Colonic mucosa (tissue), 4 donors: Measurements from ENCODE around the gene SHPK. TPM values are rescaled to one million over a fixed set of nuclear protein-coding genes. Genes with fewer than 3 reads are reported as not detected.

Experiments
- DNase-seq: peaks from one replicate; pipeline ENCODE4 v3.0.0-alpha.2; 2020
- H3K27ac ChIP-seq: fragments of 200-600 bp; one replicate; pipeline ENCODE4 v1.8.0; 2021
- H3K27me3 ChIP-seq: fragments of 200-600 bp; one replicate; pipeline ENCODE4 v1.8.0; 2021
- H3K36me3 ChIP-seq: fragments of 200-600 bp; one replicate; pipeline ENCODE4 v1.8.0; 2021
- H3K4me1 ChIP-seq: fragments of 200-600 bp; one replicate; pipeline ENCODE4 v1.8.0; 2021; ENCODE audit warnings: mild to moderate bottlenecking
- H3K4me3 ChIP-seq: fragments of 200-600 bp; one replicate; pipeline ENCODE4 v1.8.0; 2021
- H3K9ac ChIP-seq, 2 donors: one replicate each; pipeline ENCODE4 v1.7.0; 2013; ENCODE audit warnings: control low read depth in 2 of 2, low read depth in 2 of 2, low read length in 2 of 2
- H3K9me3 ChIP-seq: fragments of 200-600 bp; one replicate; pipeline ENCODE4 v1.8.0; 2021
- CTCF ChIP-seq: fragments of 200-600 bp; IDR thresholded peaks from one replicate; pipeline ENCODE4 v1.8.0; 2022; ENCODE audit warnings: antibody characterized with exemption, mild to moderate bottlenecking
- intact Hi-C: fragments of 100-400 bp; cut with DNase I; formaldehyde crosslinking; loops from one replicate; pipeline ENCODE4 v1.14.1; 2022
- total RNA-seq, 2 donors: library from RNA; stranded (reverse); fragmentation: NEBNext Ultra II Directional in 1 of 2; extraction: Animal tissue kit (Norgen Biotek cat#: 25700) in 1 of 2; gene quantifications; one replicate each; pipeline ENCODE4 v1.2.1, GENCODE V29; 2021
- donor health status: healthy.
- donor health status: DM: no; HTN: no; CAD: no.
- donor health status: DM: no; HTN: no; CAD: no.

SHPK gene
- total RNA-seq, 2 donors from 2014 or later: 21.5 to 23.5 TPM

- no peaks in the 10 kb centered on the region for H3K27me3 ChIP-seq
- H3K4me1 ChIP-seq: no peaks in the 10 kb centered on the region
- no peaks in the 10 kb centered on the region for H3K36me3 ChIP-seq
- H3K9me3 ChIP-seq: no peaks in the 10 kb centered on the region
- no peak for TF ChIP-seq CTCF
- H3K9ac ChIP-seq: no peak overlapping the region
- no peak overlapping the region for H3K4me3 ChIP-seq
- intact Hi-C loops: no loop called here
- DNase-seq: no peak
- H3K27ac ChIP-seq: no peak overlapping the region
Observed at GRCh38 chr17:3632287-3632686, 3.8 kb downstream of the SHPK start.

GRCh38 chr17:3630781-3631180 lies 5.3 kb downstream of the SHPK start:
- Histone ChIP-seq H3K27ac (no peak overlapping the region), H3K36me3 (no peaks in the 10 kb centered on the region), H3K4me3 (no peak overlapping the region), H3K9ac (no peak overlapping the region), H3K4me1 (no peaks in the 10 kb centered on the region), H3K27me3 (no peaks in the 10 kb centered on the region), H3K9me3 (no peaks in the 10 kb centered on the region)
- no peak for DNase-seq
- no peak for TF ChIP-seq CTCF
- intact Hi-C loops: no loop called here

GRCh38 chr17:3627769-3628167 lies 8.3 kb downstream of the SHPK start:
- H3K4me1 ChIP-seq: no peaks in the 10 kb centered on the region
- no peaks in the 10 kb centered on the region for H3K27me3 ChIP-seq
- no peak overlapping the region for H3K9ac ChIP-seq
- intact Hi-C loops: no loop called here
- DNase-seq: no peak
- no peak overlapping the region for H3K4me3 ChIP-seq
- H3K36me3 ChIP-seq: peaks cover 6% of the 10 kb centered on the region
- H3K9me3 ChIP-seq: no peaks in the 10 kb centered on the region
- no peak for TF ChIP-seq CTCF
- no peak overlapping the region for H3K27ac ChIP-seq

GRCh38 chr17:3626831-3627768 lies 8.9 kb downstream of the SHPK start:
- intact Hi-C loops: no loop called here
- H3K4me1 ChIP-seq: no peaks in the 10 kb centered on the region
- no peak overlapping the region for H3K4me3 ChIP-seq
- TF ChIP-seq CTCF: no peak
- H3K9me3 ChIP-seq: no peaks in the 10 kb centered on the region
- no peak overlapping the region for H3K9ac ChIP-seq
- H3K27me3 ChIP-seq: no peaks in the 10 kb centered on the region
- H3K27ac ChIP-seq: no peak overlapping the region
- DNase-seq: no peak
- peaks cover 8% of the 10 kb centered on the region for H3K36me3 ChIP-seq

GRCh38 chr17:3622977-3623594 lies 13.0 kb downstream of the SHPK start:
- no peak overlapping the region for H3K27ac ChIP-seq
- no peaks in the 10 kb centered on the region for H3K9me3 ChIP-seq
- no peak for DNase-seq
- no peaks in the 10 kb centered on the region for H3K4me1 ChIP-seq
- H3K27me3 ChIP-seq: no peaks in the 10 kb centered on the region
- no peak for TF ChIP-seq CTCF
- H3K36me3 ChIP-seq: peaks cover 8% of the 10 kb centered on the region
- no peak overlapping the region for H3K9ac ChIP-seq
- no peak overlapping the region for H3K4me3 ChIP-seq
- intact Hi-C loops: no loop called here
